Ishikawa (cell line): ENCODE results near the gene SCAPER.

Source experiments
- EP300 ChIP-seq: IDR thresholded peaks from 2 replicates; pipeline ENCODE4 v1.6.1; 2012; ENCODE audit warnings: borderline replicate concordance
- REST ChIP-seq: IDR thresholded peaks from 2 replicates; pipeline ENCODE4 v1.6.1; 2012; ENCODE audit warnings: low read depth, mild to moderate bottlenecking

GRCh38 chr15:76346669-76347481, 558.3 kb downstream of the SCAPER start:
- TF ChIP-seq REST (no peak), EP300 (no peak)
